ENCODE results near the gene CLEC20A. TPM values are rescaled to one million over a fixed set of nuclear protein-coding genes. Genes with fewer than 3 reads are reported as not detected.
A peak's percentile ranks its signal among the peaks of the same experiment; 100 is the strongest.

CLEC20A gene
- total and polyA plus RNA-seq, 10 donors: 0.57 to 3.6 (median 1.3) TPM; not detected in 2

GRCh38 chr1:178510155-178510554, 13.4 kb upstream of the CLEC20A start:
- H3K27ac ChIP-seq: no peak overlapping the region
- TF ChIP-seq POLR2AphosphoS5 (IDR thresholded peaks at IDR 0.05) (no peak), CTCF (IDR thresholded peaks at IDR 0.05 in 8 of 11, conservative IDR thresholded peaks at IDR 0.05 in 3 of 11) (no peak), POLR2A (IDR thresholded peaks at IDR 0.05) (no peak)
- no peaks in the 10 kb centered on the region for H3K4me1 ChIP-seq
- DNase-seq: peak; percentile 6
- intact Hi-C loops (cut with DNase I; ENCODE audit: low total_unique reads): no loop called here
- no peaks in the 10 kb centered on the region for H3K9me3 ChIP-seq
- WGBS, 5 donors: 77 to 96% (median 90%) methylated on average over 4 of the region's 4 CpGs
- H3K27me3 ChIP-seq (replicated peaks in 1 of 7): no peaks in the 10 kb centered on the region
- H3K4me3 ChIP-seq: no peak overlapping the region
- H3K36me3 ChIP-seq: no peaks in the 10 kb centered on the region

GRCh38 chr1:178509414-178510007, 12.7 kb upstream of the CLEC20A start:
- no peaks in the 10 kb centered on the region for H3K27me3 ChIP-seq (replicated peaks in 1 of 7)
- no peaks in the 10 kb centered on the region for H3K36me3 ChIP-seq
- no peak overlapping the region for H3K4me3 ChIP-seq
- WGBS, 5 donors: 74 to 90% (median 85%) methylated on average over 5 of the region's 5 CpGs
- TF ChIP-seq POLR2AphosphoS5 (IDR thresholded peaks at IDR 0.05) (no peak), POLR2A (IDR thresholded peaks at IDR 0.05) (no peak), CTCF (IDR thresholded peaks at IDR 0.05 in 8 of 11, conservative IDR thresholded peaks at IDR 0.05 in 3 of 11) (no peak)
- intact Hi-C loops (cut with DNase I; ENCODE audit: low total_unique reads): no loop called here
- H3K4me1 ChIP-seq: no peaks in the 10 kb centered on the region
- no peak overlapping the region for H3K27ac ChIP-seq
- H3K9me3 ChIP-seq: no peaks in the 10 kb centered on the region
- peak; percentile 13 for DNase-seq

- Histone ChIP-seq H3K36me3 (no peaks in the 10 kb centered on the region), H3K4me1 (no peaks in the 10 kb centered on the region), H3K9me3 (no peaks in the 10 kb centered on the region), H3K27me3 (replicated peaks in 1 of 7) (no peaks in the 10 kb centered on the region), H3K27ac (no peak overlapping the region), H3K4me3 (no peak overlapping the region)
- no peak for DNase-seq
- no peak for TF ChIP-seq CTCF (IDR thresholded peaks at IDR 0.05 in 8 of 11, conservative IDR thresholded peaks at IDR 0.05 in 3 of 11)
- no peak for TF ChIP-seq POLR2A (IDR thresholded peaks at IDR 0.05)
- TF ChIP-seq POLR2AphosphoS5 (IDR thresholded peaks at IDR 0.05): no peak
- intact Hi-C loops (cut with DNase I; ENCODE audit: low total_unique reads): no loop called here
- WGBS, 5 donors: 66 to 78% (median 70%) methylated on average over 6 of the region's 6 CpGs
Observed at GRCh38 chr1:178506669-178507068, 9.9 kb upstream of the CLEC20A start.

GRCh38 chr1:178506177-178506576, 9.4 kb upstream of the CLEC20A start:
- DNase-seq: peak; percentile 29
- 89 to 100% (median 93%) methylated on average over 4 to 6 of the region's 6 CpGs for WGBS, 5 donors
- H3K27ac ChIP-seq: no peak overlapping the region
- no peak overlapping the region for H3K4me3 ChIP-seq
- H3K36me3 ChIP-seq: no peaks in the 10 kb centered on the region
- no peaks in the 10 kb centered on the region for H3K4me1 ChIP-seq
- no peaks in the 10 kb centered on the region for H3K9me3 ChIP-seq
- TF ChIP-seq POLR2A (IDR thresholded peaks at IDR 0.05): no peak
- no peak for TF ChIP-seq CTCF (IDR thresholded peaks at IDR 0.05 in 8 of 11, conservative IDR thresholded peaks at IDR 0.05 in 3 of 11)
- TF ChIP-seq POLR2AphosphoS5 (IDR thresholded peaks at IDR 0.05): no peak
- intact Hi-C loops (cut with DNase I; ENCODE audit: low total_unique reads): no loop called here
- no peaks in the 10 kb centered on the region for H3K27me3 ChIP-seq (replicated peaks in 1 of 7)

All from spleen (tissue), 11 donors.